Right lung (tissue), 5 donors: Measurements from ENCODE around the gene ELK4. TPM values are rescaled to one million over a fixed set of nuclear protein-coding genes. Genes with fewer than 3 reads are reported as not detected.
"Not testable (repeated sequence)": the region's sequence is repeated elsewhere in the genome, so short reads cannot be mapped to it uniquely, and the experiment has no call there.

Experiments used
- DNase-seq, 2 donors: peaks; one replicate each; pipeline ENCODE4 v3.0.0-alpha.2; 2013
- polyA plus RNA-seq, 5 donors: library from polyadenylated mRNA; unstranded; fragments of 120-200 nt; gene quantifications; one replicate each; pipeline versions ENCODE4 v1.2.1 to v1.2.3, GENCODE V29; 2013; ENCODE audit warnings: inconsistent platforms in 1 of 5, low replicate concordance in 1 of 5; ENCODE audit not compliant: insufficient read length in 5 of 5, insufficient read depth in 1 of 5

The ELK4 gene
- polyA plus RNA-seq, 5 donors, result 19.2 to 27.7 (median 26.7) TPM

- no peak for DNase-seq
Measured at GRCh38 chr1:205665201-205666045, 33.6 kb upstream of the ELK4 start.

- no peak for DNase-seq
Measured at GRCh38 chr1:205664399-205665017, 32.7 kb upstream of the ELK4 start.

- no peak for DNase-seq
Measured at GRCh38 chr1:205663286-205663936, 31.6 kb upstream of the ELK4 start.

DNA sequence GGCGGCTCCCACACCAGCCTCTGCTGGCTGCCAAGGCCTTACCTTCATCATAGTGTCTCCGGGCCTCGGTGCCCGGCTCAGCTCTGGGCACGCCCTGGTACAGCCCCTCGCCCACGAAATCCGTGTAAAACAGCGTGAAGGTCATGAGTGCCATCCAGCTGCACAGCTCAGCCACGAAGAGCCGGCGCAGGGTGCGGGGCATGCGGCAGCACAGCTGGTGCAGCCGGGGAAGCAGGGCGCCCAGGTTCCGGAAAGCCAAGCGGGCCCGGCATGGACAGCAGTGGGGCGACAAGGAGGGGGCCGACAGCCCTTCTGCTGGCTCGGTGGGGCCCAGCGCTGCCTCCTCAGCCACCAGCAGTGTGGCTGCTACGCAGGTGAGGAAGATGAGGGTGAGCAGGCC is 31.0 kb upstream of the ELK4 start:
- DNase-seq, result no peak

- DNase-seq, result no peak
Measured at GRCh38 chr1:205662135-205662738, 30.4 kb upstream of the ELK4 start.

- no peak for DNase-seq
Measured at GRCh38 chr1:205661429-205662134, 29.8 kb upstream of the ELK4 start.

GRCh38 chr1:205660361-205660760 is 28.6 kb upstream of the ELK4 start:
- no peak for DNase-seq

GRCh38 chr1:205658943-205659581 is 27.3 kb upstream of the ELK4 start:
- DNase-seq, result peak; percentile 58 to 74

- no peak for DNase-seq
Measured at GRCh38 chr1:205656236-205656635, 24.4 kb upstream of the ELK4 start.

GRCh38 chr1:205652984-205653383 is 21.2 kb upstream of the ELK4 start:
- no peak for DNase-seq

- no peak for DNase-seq
Measured at GRCh38 chr1:205650241-205650640, 18.4 kb upstream of the ELK4 start.

GRCh38 chr1:205645519-205645918 is 13.7 kb upstream of the ELK4 start:
- DNase-seq, result no peak

DNA sequence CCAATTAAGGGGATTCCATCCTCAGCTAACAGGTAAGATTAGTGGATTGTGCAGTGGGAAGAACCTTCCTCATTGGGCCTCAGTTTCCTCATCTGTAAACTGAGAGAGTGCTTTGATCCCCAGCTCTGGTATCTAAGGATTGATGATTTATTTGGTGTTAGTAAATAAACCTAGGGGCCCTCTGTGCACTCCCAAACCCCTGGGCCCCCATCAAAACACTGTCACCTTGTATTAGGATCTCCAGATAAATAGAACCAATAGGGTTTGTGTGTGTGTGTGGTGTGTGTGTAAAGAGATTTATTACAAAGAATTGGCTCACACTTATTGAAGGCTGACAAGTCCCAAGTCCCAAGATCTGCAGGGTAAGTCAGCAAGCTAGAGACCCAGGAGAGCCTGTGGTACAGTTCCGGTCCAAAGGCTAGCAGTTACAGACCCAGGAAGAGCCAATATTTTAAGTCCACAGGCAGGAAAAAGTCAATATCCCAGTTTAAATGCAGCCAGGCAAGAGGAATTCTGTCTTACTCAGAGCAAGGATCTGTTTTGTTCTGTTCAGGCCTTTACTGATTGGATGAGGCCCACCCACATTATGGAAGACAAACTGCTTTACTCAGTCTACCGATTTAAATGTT is 11.0 kb upstream of the ELK4 start:
- DNase-seq, result no peak

- no peak for DNase-seq
Measured at GRCh38 chr1:205639567-205639966, 7.8 kb upstream of the ELK4 start.

DNA sequence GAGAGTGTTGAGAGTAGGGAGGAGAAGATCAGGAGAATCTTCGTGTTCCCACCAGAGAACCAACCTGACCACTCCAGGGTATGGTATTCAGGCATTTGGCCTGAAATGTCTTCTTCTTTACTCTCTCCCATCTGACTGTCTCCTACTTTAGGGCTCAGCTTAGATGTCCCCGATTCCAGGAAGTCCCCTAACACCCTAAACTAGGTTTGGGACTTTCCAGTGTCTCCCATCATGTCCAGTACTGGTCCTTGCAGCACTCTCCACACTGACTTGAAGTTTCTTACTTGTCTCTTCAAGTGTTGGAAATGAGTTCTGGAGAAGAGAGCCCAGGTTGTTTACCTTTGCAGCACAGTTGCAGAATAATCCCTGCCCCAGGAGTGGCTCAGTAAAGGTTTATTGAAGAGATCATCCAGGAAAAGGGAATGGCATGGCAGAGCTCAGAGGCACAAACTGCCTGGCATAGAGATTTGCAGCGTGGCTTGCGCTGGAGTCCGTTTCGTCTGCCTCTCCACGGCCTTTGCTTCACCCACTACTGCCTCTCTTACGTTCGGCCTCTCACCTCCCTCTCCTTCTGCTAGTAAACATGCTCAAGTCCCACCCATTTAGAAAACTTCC is 6.2 kb upstream of the ELK4 start:
- DNase-seq, result no peak

- DNase-seq, result no peak
Measured at GRCh38 chr1:205636732-205637131, 4.9 kb upstream of the ELK4 start.

DNA sequence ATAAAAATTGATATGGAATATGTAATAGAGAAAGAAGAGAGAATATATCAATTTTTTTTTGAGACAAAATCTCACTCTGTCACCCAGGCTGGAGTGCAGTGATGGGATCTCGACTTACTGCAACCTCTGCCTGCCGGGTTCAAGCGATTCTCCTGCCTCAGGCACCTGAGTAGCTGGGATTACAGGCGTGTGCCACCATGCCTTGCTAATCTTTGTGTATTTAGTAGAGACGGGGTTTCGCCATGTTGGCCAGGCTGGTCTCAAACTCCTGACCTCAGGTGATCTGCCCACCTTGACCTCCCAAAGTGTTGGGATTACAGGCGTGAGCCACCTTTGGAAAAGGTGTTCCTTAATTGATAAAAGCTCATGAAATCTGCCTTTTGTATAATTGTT is 4.3 kb upstream of the ELK4 start:
- not testable (repeated sequence) for DNase-seq

DNA sequence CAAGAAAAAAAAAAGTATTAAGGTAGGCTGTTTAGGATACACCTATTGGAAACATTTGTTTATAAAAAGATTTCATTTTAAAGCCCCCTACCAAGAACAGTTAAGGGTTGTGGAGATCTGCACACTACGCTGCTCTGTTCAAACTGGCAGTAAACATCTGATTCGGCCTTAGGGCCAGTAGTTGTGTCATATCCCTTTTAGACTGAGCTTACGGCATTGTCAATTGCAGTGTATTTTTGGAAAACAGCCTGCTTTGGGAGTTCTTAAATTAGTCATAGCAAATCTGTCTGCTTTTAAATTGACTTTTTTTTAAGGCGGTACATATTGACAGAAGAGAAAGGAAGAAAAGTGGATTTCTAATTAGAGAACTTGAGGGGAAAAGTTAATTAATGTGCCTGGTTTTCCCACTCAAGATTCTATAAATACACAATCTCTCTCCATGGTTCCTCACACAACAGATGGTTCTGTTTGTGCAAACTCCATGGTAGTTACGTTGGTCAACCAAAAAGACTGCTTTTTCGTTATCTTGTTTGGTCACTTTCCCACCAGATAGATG is 1.7 kb upstream of the ELK4 start:
- DNase-seq, result no peak

- DNase-seq, result peak in 1 of 2 donors; percentile 28
Measured at GRCh38 chr1:205632669-205633169, 908 bp upstream of the ELK4 start.
